ENCODE data around the gene TPI1. TPM values are rescaled to one million over a fixed set of nuclear protein-coding genes. Genes with fewer than 3 reads are reported as not detected.
"Not testable (repeated sequence)": the region's sequence is repeated elsewhere in the genome, so short reads cannot be mapped to it uniquely, and the experiment has no call there.

Gene TPI1
- total RNA-seq, 4 donors from 2014 or later = 500 to 741 (median 604) TPM

GRCh38 chr12:6872073-6873048 is 5.0 kb downstream of the TPI1 start:
- DNase-seq (peak; percentile 64 to 76), ATAC-seq (peak; percentile 55 to 56)
- H3K27ac ChIP-seq = peak overlapping the region; percentile 82 to 100 (median 90)
- H3K36me3 ChIP-seq = peaks cover 0 to 27% of the 10 kb centered on the region in 2 donors
- H3K27me3 ChIP-seq = no peaks in the 10 kb centered on the region
- TF ChIP-seq, protein P1, sequence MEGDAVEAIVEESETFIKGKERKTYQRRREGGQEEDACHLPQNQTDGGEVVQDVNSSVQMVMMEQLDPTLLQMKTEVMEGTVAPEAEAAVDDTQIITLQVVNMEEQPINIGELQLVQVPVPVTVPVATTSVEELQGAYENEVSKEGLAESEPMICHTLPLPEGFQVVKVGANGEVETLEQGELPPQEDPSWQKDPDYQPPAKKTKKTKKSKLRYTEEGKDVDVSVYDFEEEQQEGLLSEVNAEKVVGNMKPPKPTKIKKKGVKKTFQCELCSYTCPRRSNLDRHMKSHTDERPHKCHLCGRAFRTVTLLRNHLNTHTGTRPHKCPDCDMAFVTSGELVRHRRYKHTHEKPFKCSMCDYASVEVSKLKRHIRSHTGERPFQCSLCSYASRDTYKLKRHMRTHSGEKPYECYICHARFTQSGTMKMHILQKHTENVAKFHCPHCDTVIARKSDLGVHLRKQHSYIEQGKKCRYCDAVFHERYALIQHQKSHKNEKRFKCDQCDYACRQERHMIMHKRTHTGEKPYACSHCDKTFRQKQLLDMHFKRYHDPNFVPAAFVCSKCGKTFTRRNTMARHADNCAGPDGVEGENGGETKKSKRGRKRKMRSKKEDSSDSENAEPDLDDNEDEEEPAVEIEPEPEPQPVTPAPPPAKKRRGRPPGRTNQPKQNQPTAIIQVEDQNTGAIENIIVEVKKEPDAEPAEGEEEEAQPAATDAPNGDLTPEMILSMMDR (IDR thresholded peaks at IDR 0.05 in 4 of 5, conservative IDR thresholded peaks at IDR 0.05 in 1 of 5) = peak; percentile 79 to 99 (median 91)
- TF ChIP-seq POLR2A (IDR thresholded peaks at IDR 0.05) = no peak
- no peaks in the 10 kb centered on the region for H3K9me3 ChIP-seq
- intact Hi-C loops (cut with DNase I; ENCODE audit: low total_unique reads) = loop anchor here (1.0 to 5.0 kb wide), 4 partner anchors 19 to 316 kb away; partner anchors contain the start of genes LRRC23 and PEX5
- in situ Hi-C loops (cut with MboI; ENCODE audit: low sequenced_read_pairs in 4 of 4) = no loop called here
- peak overlapping the region; percentile 84 to 96 (median 90) for H3K4me3 ChIP-seq
- H3K4me1 ChIP-seq = peaks cover 31 to 32% of the 10 kb centered on the region in 2 donors

DNA sequence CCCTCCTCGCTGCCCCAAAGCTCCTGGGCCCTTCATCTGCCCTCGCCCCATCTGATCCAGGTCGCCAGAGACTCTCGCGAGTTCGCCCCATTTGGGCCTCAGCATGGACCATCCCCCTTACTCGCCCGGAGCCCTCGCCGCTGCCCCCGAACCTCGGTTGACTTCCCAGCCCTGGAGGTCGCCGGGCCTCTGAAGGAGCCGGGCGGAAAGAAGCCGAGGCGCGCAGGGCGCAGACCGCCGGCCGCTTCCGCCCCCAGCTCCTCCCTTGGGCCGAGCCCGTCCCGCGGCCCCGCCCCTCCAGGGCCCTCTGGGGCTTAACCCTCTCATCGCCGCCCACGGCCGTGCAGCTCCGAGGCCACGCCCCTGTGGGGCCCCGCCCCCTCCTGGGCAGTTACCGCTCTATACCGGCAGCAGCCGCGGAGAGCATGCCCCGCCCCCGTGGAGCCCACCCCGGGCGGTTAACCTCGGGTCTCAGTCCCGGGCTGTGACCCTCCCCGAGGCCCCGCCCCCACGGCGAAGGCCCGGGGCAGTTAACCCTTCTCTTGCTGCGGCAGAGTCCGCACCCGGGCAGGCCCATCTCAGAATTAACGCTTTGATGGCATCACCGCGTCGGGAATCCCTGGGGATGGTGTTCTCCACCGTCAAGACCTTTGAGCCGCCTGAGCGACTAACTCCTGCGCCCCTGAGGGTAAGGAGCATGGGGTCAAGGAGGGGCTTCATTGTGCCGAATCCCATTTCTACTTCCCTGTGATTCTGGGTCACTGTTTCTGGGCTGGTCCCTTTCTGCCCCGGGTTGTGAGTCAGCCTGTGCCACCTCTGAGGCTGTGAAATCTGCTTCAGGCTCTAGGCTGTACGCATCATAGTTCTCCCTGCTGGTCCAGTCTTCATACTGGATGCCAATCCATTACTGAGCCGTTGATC is 6.0 kb downstream of the TPI1 start, which contains the start of gene SPSB2:
SPSB2 (minus strand) TSS at position 210 of the 921 bp plus-strand sequence. CDS start 402 bp downstream, outside the sequence.
- Histone ChIP-seq H3K4me3 (peak within 1 kb of the TSS; percentile 84 to 96 (median 90)), H3K27ac (peak within 1 kb of the TSS; percentile 82 to 100 (median 90)), H3K4me1 (peaks cover 29% of the 10 kb centered on the region in 2 donors), H3K27me3 (no peaks in the 10 kb centered on the region), H3K36me3 (peaks cover 0 to 27% of the 10 kb centered on the region in 2 donors), H3K9me3 (no peaks in the 10 kb centered on the region)
- DNase-seq = peak; percentile 91 to 93
- in situ Hi-C loops (cut with MboI; ENCODE audit: low sequenced_read_pairs in 4 of 4) (no loop called here), intact Hi-C loops (cut with DNase I; ENCODE audit: low total_unique reads) (loop anchor here (1.0 to 5.0 kb wide), 4 partner anchors 18 to 315 kb away; partner anchors contain the start of genes LRRC23 and PEX5)
- peak; percentile 75 to 79 for TF ChIP-seq POLR2A (IDR thresholded peaks at IDR 0.05)
- TF ChIP-seq, protein P1 (IDR thresholded peaks at IDR 0.05 in 4 of 5, conservative IDR thresholded peaks at IDR 0.05 in 1 of 5) = no peak
- peak; percentile 81 to 82 for ATAC-seq

DNA sequence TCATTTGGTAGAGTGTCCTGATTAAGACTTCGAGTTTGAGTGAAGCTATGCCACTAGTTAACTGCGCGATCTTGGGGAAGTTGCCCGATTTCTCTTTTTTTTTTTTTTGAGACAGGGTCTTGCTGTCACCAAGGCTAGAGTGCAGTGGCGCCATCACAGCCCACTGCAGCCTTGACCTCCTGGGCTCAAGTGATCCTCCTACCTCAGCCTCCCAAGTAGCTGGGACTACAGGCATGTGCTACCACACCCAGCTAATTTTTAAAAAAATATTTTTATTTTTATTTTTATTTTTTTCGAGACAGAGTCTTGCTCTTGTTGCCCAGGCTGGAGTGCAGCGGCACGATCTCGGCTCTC is 6.7 kb downstream of the TPI1 start:
- H3K4me3 ChIP-seq = peak overlapping the region; percentile 84 to 96 (median 90)
- peak overlapping the region; percentile 21 to 100 (median 90) for H3K27ac ChIP-seq
- ATAC-seq; in situ Hi-C loops (cut with MboI; ENCODE audit: low sequenced_read_pairs in 4 of 4); H3K9me3 ChIP-seq; H3K27me3 ChIP-seq; DNase-seq: not testable (repeated sequence)
- H3K36me3 ChIP-seq = peaks cover 0 to 27% of the 10 kb centered on the region in 2 donors
- H3K4me1 ChIP-seq = peaks cover 23% of the 10 kb centered on the region in 2 donors
- intact Hi-C loops (cut with DNase I; ENCODE audit: low total_unique reads) = loop anchor here (5.0 kb wide), 1 partner anchor 88 kb away; no protein-coding TSS in a partner anchor

DNA sequence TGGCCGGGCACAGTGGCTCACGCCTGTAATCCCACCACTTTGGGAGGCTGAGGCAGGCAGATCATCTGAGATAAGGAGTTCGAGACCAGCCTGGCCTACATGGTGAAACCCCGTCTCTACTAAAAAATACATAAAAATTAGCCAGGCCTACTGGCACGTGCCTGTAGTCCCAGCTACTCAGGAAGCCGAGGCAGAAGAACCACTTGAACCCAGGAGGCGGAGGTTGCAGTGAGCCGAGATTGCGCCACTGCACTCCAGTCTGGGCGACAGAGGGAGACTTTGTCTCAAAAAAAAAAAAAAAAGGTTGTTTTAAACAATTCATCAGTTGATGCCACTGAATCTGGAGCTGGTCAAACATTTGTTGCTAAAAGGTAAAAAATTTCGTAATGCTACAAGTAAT is 12.5 kb downstream of the TPI1 start:
- H3K4me3 ChIP-seq; ATAC-seq; in situ Hi-C loops (cut with MboI; ENCODE audit: low sequenced_read_pairs in 4 of 4); H3K9me3 ChIP-seq; H3K27ac ChIP-seq; intact Hi-C loops (cut with DNase I; ENCODE audit: low total_unique reads); DNase-seq; H3K4me1 ChIP-seq; H3K36me3 ChIP-seq; H3K27me3 ChIP-seq: not testable (repeated sequence)

GRCh38 chr12:6883252-6883651 is 15.9 kb downstream of the TPI1 start:
- in situ Hi-C loops (cut with MboI; ENCODE audit: low sequenced_read_pairs in 4 of 4) (no loop called here), intact Hi-C loops (cut with DNase I; ENCODE audit: low total_unique reads) (no loop called here)
- TF ChIP-seq, protein P1 (IDR thresholded peaks at IDR 0.05 in 4 of 5, conservative IDR thresholded peaks at IDR 0.05 in 1 of 5) = no peak
- TF ChIP-seq POLR2A (IDR thresholded peaks at IDR 0.05) = no peak
- no peaks in the 10 kb centered on the region for H3K4me1 ChIP-seq
- no peak overlapping the region for H3K4me3 ChIP-seq
- DNase-seq (no peak), ATAC-seq (no peak)
- no peaks in the 10 kb centered on the region for H3K27me3 ChIP-seq
- H3K36me3 ChIP-seq = peaks cover 0 to 4% of the 10 kb centered on the region in 2 donors
- no peak overlapping the region for H3K27ac ChIP-seq
- H3K9me3 ChIP-seq = no peaks in the 10 kb centered on the region
